H9 (cell line): ENCODE data around the gene GRID2. TPM values are rescaled to one million over a fixed set of nuclear protein-coding genes. Genes with fewer than 3 reads are reported as not detected.

Source experiments
- DNase-seq: peaks from one replicate; pipeline ENCODE4 v3.0.0-alpha.2; 2017
- H2AFZ ChIP-seq: one replicate; pipeline ENCODE4 v1.6.1; 2013; ENCODE audit warnings: mild to moderate bottlenecking, low read length, control low read depth, moderate library complexity
- H2AK5ac ChIP-seq: 2 replicates; pipeline ENCODE4 v1.6.1; 2013; ENCODE audit warnings: low read length, control low read depth, mixed read lengths; ENCODE audit not compliant: insufficient read length
- H2BK120ac ChIP-seq: one replicate; pipeline ENCODE4 v1.6.1; 2013; ENCODE audit warnings: low read depth, mild to moderate bottlenecking, low read length, control low read depth, inconsistent platforms; ENCODE audit not compliant: poor library complexity, severe bottlenecking
- H2BK12ac ChIP-seq: 2 replicates; pipeline ENCODE4 v1.6.1; 2013; ENCODE audit warnings: low read length, control low read depth, mixed read lengths, low read depth; ENCODE audit not compliant: insufficient read length
- H2BK15ac ChIP-seq: 2 replicates; pipeline ENCODE4 v1.6.1; 2013; ENCODE audit warnings: low read depth, low read length, control low read depth
- H2BK20ac ChIP-seq: one replicate; pipeline ENCODE4 v1.6.1; 2013; ENCODE audit warnings: low read depth, mild to moderate bottlenecking, low read length, control low read depth, inconsistent platforms; ENCODE audit not compliant: poor library complexity, severe bottlenecking
- H2BK5ac ChIP-seq: 2 replicates; pipeline ENCODE4 v1.6.1; 2013; ENCODE audit warnings: low read length, control low read depth, mixed read lengths; ENCODE audit not compliant: insufficient read length
- H3K14ac ChIP-seq: 2 replicates; pipeline ENCODE4 v1.6.1; 2013; ENCODE audit warnings: low read length, control low read depth; ENCODE audit not compliant: insufficient read depth
- H3K18ac ChIP-seq: 2 replicates; pipeline ENCODE4 v1.6.1; 2013; ENCODE audit warnings: low read depth, mild to moderate bottlenecking, mixed read lengths, low read length, control low read depth; ENCODE audit not compliant: insufficient read length
- H3K23ac ChIP-seq: 2 replicates; pipeline ENCODE4 v1.6.1; 2013; ENCODE audit warnings: low read length, control low read depth, mixed read lengths, low read depth; ENCODE audit not compliant: insufficient read length
- H3K23me2 ChIP-seq: 2 replicates; pipeline ENCODE4 v1.6.1; 2013; ENCODE audit warnings: low read depth, mild to moderate bottlenecking, mixed read lengths, low read length, control low read depth; ENCODE audit not compliant: insufficient read length, poor library complexity, severe bottlenecking
- H3K27ac ChIP-seq: 2 replicates; pipeline ENCODE4 v1.5.1; 2013; ENCODE audit warnings: low read length, control low read depth, mixed read lengths, low read depth; ENCODE audit not compliant: insufficient read length
- H3K27me3 ChIP-seq: 2 replicates; pipeline ENCODE4 v1.6.1; 2013; ENCODE audit warnings: low read length, control low read depth, inconsistent platforms; ENCODE audit not compliant: insufficient read depth
- H3K4ac ChIP-seq: 2 replicates; pipeline ENCODE4 v1.6.1; 2013; ENCODE audit warnings: low read depth, mild to moderate bottlenecking, control low read depth, inconsistent platforms, low read length, moderate library complexity
- H3K4me1 ChIP-seq: 2 replicates; pipeline ENCODE4 v1.6.1; 2013; ENCODE audit warnings: low read length, control low read depth, inconsistent platforms; ENCODE audit not compliant: insufficient read depth
- H3K4me2 ChIP-seq: 2 replicates; pipeline ENCODE4 v1.6.1; 2013; ENCODE audit warnings: low read length, control low read depth, mixed read lengths; ENCODE audit not compliant: insufficient read length, insufficient read depth
- H3K56ac ChIP-seq: 2 replicates; pipeline ENCODE4 v1.6.1; 2013; ENCODE audit warnings: low read depth, mild to moderate bottlenecking, mixed read lengths, low read length, control low read depth; ENCODE audit not compliant: insufficient read length
- H3K79me1 ChIP-seq: 2 replicates; pipeline ENCODE4 v1.6.1; 2013; ENCODE audit warnings: low read depth, mild to moderate bottlenecking, moderate library complexity, low read length, control low read depth, inconsistent platforms; ENCODE audit not compliant: insufficient read depth, poor library complexity, severe bottlenecking
- H3K79me2 ChIP-seq: 2 replicates; pipeline ENCODE4 v1.6.1; 2013; ENCODE audit warnings: low read length, control low read depth, inconsistent platforms; ENCODE audit not compliant: insufficient read depth
- H3K9ac ChIP-seq: 2 replicates; pipeline ENCODE4 v1.6.1; 2013; ENCODE audit warnings: low read length, control low read depth, mixed read lengths; ENCODE audit not compliant: insufficient read length; ENCODE audit errors: extremely low read depth
- H3K9me3 ChIP-seq: one replicate; pipeline ENCODE4 v1.6.1; 2013; ENCODE audit warnings: low read depth, low read length, inconsistent platforms; ENCODE audit not compliant: control insufficient read depth
- H3T11ph ChIP-seq: one replicate; pipeline ENCODE4 v1.6.1; 2013; ENCODE audit warnings: mild to moderate bottlenecking, low read length, control low read depth, inconsistent platforms
- H4K20me1 ChIP-seq: one replicate; pipeline ENCODE4 v1.6.1; 2013; ENCODE audit not compliant: control insufficient read depth, insufficient read length, insufficient read depth
- H4K5ac ChIP-seq: 2 replicates; pipeline ENCODE4 v1.6.1; 2013; ENCODE audit warnings: low read depth, mild to moderate bottlenecking, mixed read lengths, low read length, control low read depth; ENCODE audit not compliant: insufficient read length
- H4K8ac ChIP-seq: replicated peaks from 2 replicates; pipeline ENCODE4 v1.6.1; 2013; ENCODE audit warnings: low read length, control low read depth, mixed read lengths, low read depth; ENCODE audit not compliant: insufficient read length
- H4K91ac ChIP-seq: 2 replicates; pipeline ENCODE4 v1.6.1; 2013; ENCODE audit warnings: low read depth, mild to moderate bottlenecking, moderate library complexity, mixed read lengths, low read length, control low read depth; ENCODE audit not compliant: insufficient read length
- H3K27ac Mint-ChIP-seq, 3 experiments: 2 replicates in 2 of 3; 3 replicates in 1 of 3; pipeline ENCODE4 v1.8.0; 2020 to 2021; ENCODE audit warnings: mixed read lengths in 3 of 3, mild to moderate bottlenecking in 1 of 3, moderate library complexity in 1 of 3
- H3K27me3 Mint-ChIP-seq: 2 replicates; pipeline ENCODE4 v1.8.0; 2021; ENCODE audit warnings: low read depth, mild to moderate bottlenecking, moderate library complexity, mixed read lengths
- H3K36me3 Mint-ChIP-seq, 3 experiments: 2 replicates in 2 of 3; 3 replicates in 1 of 3; pipeline ENCODE4 v1.8.0; 2020 to 2021; ENCODE audit warnings: low read depth in 3 of 3, mixed read lengths in 3 of 3; ENCODE audit not compliant: insufficient read depth in 1 of 3
- H3K4me1 Mint-ChIP-seq, 2 experiments: 2 replicates each; pipeline ENCODE4 v1.8.0; 2020; ENCODE audit warnings: mixed read lengths in 2 of 2
- H3K4me3 Mint-ChIP-seq, 2 experiments: 2 replicates in 1 of 2; 3 replicates in 1 of 2; pipeline ENCODE4 v1.8.0; 2020 to 2021; ENCODE audit warnings: mild to moderate bottlenecking in 2 of 2, mixed read lengths in 2 of 2, moderate library complexity in 1 of 2
- H3K9me3 Mint-ChIP-seq, 2 experiments: 2 replicates in 1 of 2; 3 replicates in 1 of 2; pipeline ENCODE4 v1.8.0; 2020; ENCODE audit warnings: mild to moderate bottlenecking in 2 of 2, mixed read lengths in 2 of 2, moderate library complexity in 1 of 2
- CTCF ChIP-seq: fragments of 200-600 bp; sonication (generic); conservative IDR thresholded peaks from 3 replicates; pipeline ENCODE4 v1.8.0; 2021; ENCODE audit warnings: antibody characterized with exemption, mild to moderate bottlenecking
- total RNA-seq: library from RNA; stranded (reverse); gene quantifications from 2 replicates; pipeline ENCODE4 v1.2.1, GENCODE V29; 2021

GRID2 gene
- total RNA-seq, 1 experiment from 2014 or later, result 21.8 TPM

GRCh38 chr4:92825791-92826190, 522.0 kb downstream of the GRID2 start:
- Mint-ChIP-seq H3K27me3 (no peaks in the 10 kb centered on the region), H3K4me3 (no peak overlapping the region), H3K36me3 (no peaks in the 10 kb centered on the region; a peak in 1 of 7 replicates), H3K27ac (no peak overlapping the region), H3K9me3 (no peaks in the 10 kb centered on the region), H3K4me1 (no peaks in the 10 kb centered on the region)
- no peak for TF ChIP-seq CTCF
- H3K9me3 ChIP-seq, result no peaks in the 10 kb centered on the region
- no peak overlapping the region for H3K27ac ChIP-seq
- no peak overlapping the region for H2BK120ac ChIP-seq
- no peaks in the 10 kb centered on the region for H3K4me1 ChIP-seq
- H2BK12ac ChIP-seq, result no peak overlapping the region
- no peak overlapping the region for H4K8ac ChIP-seq
- H3K23ac ChIP-seq, result no peak overlapping the region
- H3K14ac ChIP-seq, result no peak overlapping the region
- no peak overlapping the region for H2BK15ac ChIP-seq
- H4K20me1 ChIP-seq, result no peaks in the 10 kb centered on the region
- 0 out of 2 replicates have a peak, but pooled peaks cover 2% of the 10 kb centered on the region for H3K79me2 ChIP-seq
- H3K9ac ChIP-seq, result no peak overlapping the region
- no peak overlapping the region for H4K91ac ChIP-seq
- H2AK5ac ChIP-seq, result no peak overlapping the region
- no peak overlapping the region for H2AFZ ChIP-seq
- no peak overlapping the region for H2BK5ac ChIP-seq
- H3K18ac ChIP-seq, result no peak overlapping the region
- H4K5ac ChIP-seq, result no peak overlapping the region
- no peaks in the 10 kb centered on the region for H3K79me1 ChIP-seq
- no peak for DNase-seq
- no peaks in the 10 kb centered on the region for H3K23me2 ChIP-seq
- no peak overlapping the region for H3K56ac ChIP-seq
- no peak overlapping the region for H3T11ph ChIP-seq
- H3K4me2 ChIP-seq, result no peak overlapping the region
- no peak overlapping the region for H3K4ac ChIP-seq
- H2BK20ac ChIP-seq, result no peak overlapping the region
- no peaks in the 10 kb centered on the region for H3K27me3 ChIP-seq
